ENCODE data around the gene GNA14.

- TF ChIP-seq CTCF (conservative IDR thresholded peaks at IDR 0.05; ENCODE audit: low read length) (no peak), EZH2phosphoT487 (IDR thresholded peaks at IDR 0.05; ENCODE audit: borderline replicate concordance, low read depth, low read length) (no peak)
These were observed 115.5 kb downstream of the GNA14 start for GRCh38 chr9:77532607-77533006.

Data from OCI-LY7 (cell line).